SK-N-SH (cell line): ENCODE measurements around the gene CNGA1. TPM values are rescaled to one million over a fixed set of nuclear protein-coding genes. Genes with fewer than 3 reads are reported as not detected.

Experiments used
- CTCF ChIA-PET: fragments of 300-600, 350-600 bp; formaldehyde crosslinking; extraction: SDS; loops from one replicate; lab custom pipeline; 2021; lab: Yijun Ruan, JAX
- POLR2A ChIA-PET: fragments of 350-600 bp; sonication (Branson Sonifier 250); formaldehyde crosslinking; extraction: SDS; loops from one replicate; lab custom pipeline; 2020; ENCODE audit warnings: antibody characterized with exemption, inconsistent platforms; lab: Yijun Ruan, JAX
- DNase-seq: peaks from one replicate; pipeline ENCODE4 v3.0.0; 2012
- H2AFZ ChIP-seq: fragments of 200-600 bp; sonication (generic); 2 replicates; pipeline ENCODE4 v1.8.1; 2016; ENCODE audit warnings: antibody characterized with exemption, mild to moderate bottlenecking, low read depth
- H3F3A ChIP-seq: fragments of 200-600 bp; sonication (generic); replicated peaks from 2 replicates; pipeline ENCODE3; 2016; ENCODE audit warnings: antibody characterized with exemption, mild to moderate bottlenecking; ENCODE audit not compliant: insufficient read depth
- H3K27ac ChIP-seq, 2 experiments: fragments of 200-500 bp in 1 of 2; fragments of 200-600 bp in 1 of 2; sonication (Bioruptor generic) in 1 of 2; sonication (generic), shearing (Covaris generic) in 1 of 2; 2 replicates each; pipeline versions ENCODE4 v1.5.1 to v1.6.1; 2014 to 2016; ENCODE audit warnings: low read depth in 2 of 2, inconsistent platforms in 1 of 2, low read length in 1 of 2, mild to moderate bottlenecking in 1 of 2, mixed read lengths in 1 of 2
- H3K27me3 ChIP-seq: fragments of 200-600 bp; sonication (generic), shearing (Covaris generic); 2 replicates; pipeline ENCODE4 v1.6.1; 2016; ENCODE audit warnings: mixed run types; ENCODE audit not compliant: insufficient read depth
- H3K36me3 ChIP-seq, 2 experiments: fragments of 200-500 bp in 1 of 2; fragments of 200-600 bp in 1 of 2; sonication (Bioruptor generic) in 1 of 2; sonication (generic) in 1 of 2; replicated peaks in 1 of 2; 2 replicates each; pipeline versions ENCODE3 to v1.5.1; 2014 to 2016; ENCODE audit warnings: low read length in 1 of 2, mild to moderate bottlenecking in 1 of 2; ENCODE audit not compliant: insufficient read depth in 2 of 2, control insufficient read depth in 1 of 2
- H3K4me1 ChIP-seq, 2 experiments: fragments of 200-500 bp in 1 of 2; fragments of 200-600 bp in 1 of 2; sonication (Bioruptor generic) in 1 of 2; sonication (generic), shearing (Covaris generic) in 1 of 2; 2 replicates each; pipeline versions ENCODE4 v1.5.1 to v1.6.1; 2014 to 2016; ENCODE audit warnings: low read depth in 1 of 2, low read length in 1 of 2, mixed run types in 1 of 2; ENCODE audit not compliant: insufficient read depth in 2 of 2, control insufficient read depth in 1 of 2
- H3K4me2 ChIP-seq: fragments of 200-600 bp; sonication (generic), shearing (Covaris generic); 2 replicates; pipeline ENCODE4 v1.6.1; 2017; ENCODE audit warnings: mixed run types
- H3K4me3 ChIP-seq, 2 experiments: fragments of 200-500 bp in 1 of 2; fragments of 200-600 bp in 1 of 2; sonication (Bioruptor generic) in 1 of 2; sonication (generic), shearing (Covaris generic) in 1 of 2; 2 replicates each; pipeline versions ENCODE4 v1.5.1 to v1.8.1; 2014 to 2016; ENCODE audit warnings: low read depth in 2 of 2, inconsistent platforms in 1 of 2, low read length in 1 of 2, mild to moderate bottlenecking in 1 of 2, mixed read lengths in 1 of 2, moderate library complexity in 1 of 2
- H3K79me2 ChIP-seq: fragments of 200-600 bp; sonication (generic); 2 replicates; pipeline ENCODE4 v1.8.1; 2017; ENCODE audit warnings: mild to moderate bottlenecking; ENCODE audit not compliant: insufficient read depth
- H3K9ac ChIP-seq: fragments of 200-600 bp; sonication (generic); 2 replicates; pipeline ENCODE4 v1.6.1; 2017; ENCODE audit warnings: mixed run types
- H3K9me2 ChIP-seq: fragments of 200-600 bp; sonication (generic); 2 replicates; pipeline ENCODE4 v1.6.1; 2017; ENCODE audit warnings: mixed run types
- H3K9me3 ChIP-seq: fragments of 200-600 bp; sonication (generic); 2 replicates; pipeline ENCODE4 v1.6.1; 2017; ENCODE audit warnings: mixed run types, mild to moderate bottlenecking, moderate library complexity
- H4K20me1 ChIP-seq: fragments of 200-600 bp; sonication (generic); 2 replicates; pipeline ENCODE4 v1.6.1; 2017; ENCODE audit warnings: mild to moderate bottlenecking, mixed run types; ENCODE audit not compliant: insufficient read depth
- CHD2 ChIP-seq: fragments of 150-350 bp; IDR thresholded peaks from 2 replicates; pipeline ENCODE4 v1.6.1; 2018; ENCODE audit warnings: low read length; ENCODE audit not compliant: partially characterized antibody
- CTCF ChIP-seq: fragments of 200-600 bp; sonication (generic); IDR thresholded peaks from 2 replicates; pipeline ENCODE4 v1.6.1; 2017; ENCODE audit warnings: antibody characterized with exemption, mild to moderate bottlenecking, moderate library complexity
- ELF1 ChIP-seq: IDR thresholded peaks from 2 replicates; pipeline ENCODE4 v1.4.0; 2012
- EP300 ChIP-seq, 2 experiments: IDR thresholded peaks; 2 replicates each; pipeline versions ENCODE4 v1.4.0 to v1.6.1; 2012; ENCODE audit warnings: borderline replicate concordance in 1 of 2, low read depth in 1 of 2, low read length in 1 of 2
- FOXJ3 ChIP-seq: sonication (generic); formaldehyde crosslinking; IDR thresholded peaks from 2 replicates; pipeline ENCODE4 v1.5.1; 2020; ENCODE audit warnings: mild to moderate bottlenecking, missing genetic modification reagents
- GABPA ChIP-seq: IDR thresholded peaks from 2 replicates; pipeline ENCODE4 v1.4.0; 2012; ENCODE audit warnings: low read depth, mild to moderate bottlenecking
- JUND ChIP-seq: IDR thresholded peaks from 2 replicates; pipeline ENCODE4 v1.4.0; 2012
- MEF2A ChIP-seq: IDR thresholded peaks from 2 replicates; pipeline ENCODE4 v1.4.0; 2012; ENCODE audit warnings: low read depth, borderline replicate concordance
- MXI1 ChIP-seq: IDR thresholded peaks from 2 replicates; pipeline ENCODE4 v1.6.1; 2012; ENCODE audit warnings: mild to moderate bottlenecking, low read depth, low read length, improper control_type of control experiment
- NFIC ChIP-seq: IDR thresholded peaks from 2 replicates; pipeline ENCODE4 v1.4.0; 2012; ENCODE audit warnings: borderline replicate concordance
- PBX3 ChIP-seq: IDR thresholded peaks from 2 replicates; pipeline ENCODE4; 2012
- POLR2AphosphoS5 ChIP-seq: IDR thresholded peaks from 2 replicates; pipeline ENCODE4 v1.6.1; 2012; ENCODE audit warnings: low read depth, low read length
- REST ChIP-seq: IDR thresholded peaks from 2 replicates; pipeline ENCODE4 v1.6.1; 2012; ENCODE audit warnings: mild to moderate bottlenecking, low read depth, low read length, moderate library complexity
- RXRA ChIP-seq: IDR thresholded peaks from 2 replicates; pipeline ENCODE4 v1.4.0; 2012; ENCODE audit warnings: low read depth, mild to moderate bottlenecking, borderline replicate concordance
- SIN3A ChIP-seq: IDR thresholded peaks from 2 replicates; pipeline ENCODE4 v1.6.1; 2012; ENCODE audit warnings: low read depth, mild to moderate bottlenecking, low read length, moderate library complexity, borderline replicate concordance
- TAF1 ChIP-seq: IDR thresholded peaks from 2 replicates; pipeline ENCODE4 v1.6.1; 2012; ENCODE audit warnings: low read depth, mild to moderate bottlenecking, low read length, moderate library complexity, borderline replicate concordance
- TCF12 ChIP-seq: IDR thresholded peaks from 2 replicates; pipeline ENCODE4 v1.4.0; 2012
- TEAD4 ChIP-seq: IDR thresholded peaks from 2 replicates; pipeline ENCODE4 v1.4.0; 2012; ENCODE audit warnings: mild to moderate bottlenecking, borderline replicate concordance; ENCODE audit not compliant: insufficient read depth
- USF2 ChIP-seq: fragments of 150-350 bp; IDR thresholded peaks from 2 replicates; pipeline ENCODE4 v1.6.1; 2017; ENCODE audit warnings: antibody characterized with exemption, low read length, low read depth, borderline replicate concordance
- YY1 ChIP-seq: IDR thresholded peaks from 2 replicates; pipeline ENCODE4 v1.4.0; 2012; ENCODE audit warnings: low read depth, mild to moderate bottlenecking
- WGBS: methylation state at CpG from one replicate; pipeline ENCODE4 v1.1.6; 2017; ENCODE audit warnings: low lambda C conversion rate; 5-methylcytosine and 5-hydroxymethylcytosine counted together
- polyA plus RNA-seq, 3 experiments: library from polyadenylated mRNA; depleted of rRNA; stranded (reverse); fragments of >200 nt; gene quantifications; 2 replicates each; pipeline ENCODE4 v1.2.3, GENCODE V29; 2012

CNGA1 gene
- polyA plus RNA-seq, 1 of the 3 experiments (the other 2 are of a cell fraction) = 0.23 TPM

GRCh38 chr4:48037117-48037462, 20.6 kb upstream of the CNGA1 start:
- DNase-seq = no peak
- ChIA-PET CTCF (interaction anchor here (4.4 kb wide), 1 partner anchor 49 kb away, joined by 19 read pairs; no protein-coding TSS in a partner anchor), POLR2A (no interaction called here)
- Histone ChIP-seq H3K27me3 (no peaks in the 10 kb centered on the region), H3K9ac (no peak overlapping the region), H3K9me3 (no peaks in the 10 kb centered on the region), H4K20me1 (no peaks in the 10 kb centered on the region), H3K36me3 (no peaks in the 10 kb centered on the region), H3K27ac (no peak overlapping the region), H3K4me1 (no peaks in the 10 kb centered on the region), H3K79me2 (no peaks in the 10 kb centered on the region), H3K4me2 (no peak overlapping the region), H3K9me2 (no peaks in the 10 kb centered on the region), H3F3A (no peaks in the 10 kb centered on the region), H3K4me3 (no peak overlapping the region), H2AFZ (no peak overlapping the region)
- WGBS = 92% methylated on average over 2 of the region's 2 CpGs
- TF ChIP-seq PBX3 (no peak), MEF2A (no peak), SIN3A (no peak), GABPA (no peak), JUND (no peak), POLR2AphosphoS5 (no peak), ELF1 (no peak), EP300 (IDR thresholded peaks at IDR 0.05; ENCODE audit: borderline replicate concordance in 1 of 2, low read depth in 1 of 2, low read length in 1 of 2) (no peak), TAF1 (no peak), FOXJ3 (no peak), MXI1 (no peak), RXRA (no peak), TEAD4 (no peak), NFIC (no peak), TCF12 (no peak), REST (no peak), CHD2 (no peak), YY1 (no peak), CTCF (no peak), USF2 (no peak)
